ENCODE data around the gene ACTR3C. TPM values are rescaled to one million over a fixed set of nuclear protein-coding genes. Genes with fewer than 3 reads are reported as not detected.
"Not testable (repeated sequence)": the region's sequence is repeated elsewhere in the genome, so short reads cannot be mapped to it uniquely, and the experiment has no call there.

The ACTR3C gene
- total RNA-seq, 1 experiment from 2014 or later, result 3.6 TPM

DNA sequence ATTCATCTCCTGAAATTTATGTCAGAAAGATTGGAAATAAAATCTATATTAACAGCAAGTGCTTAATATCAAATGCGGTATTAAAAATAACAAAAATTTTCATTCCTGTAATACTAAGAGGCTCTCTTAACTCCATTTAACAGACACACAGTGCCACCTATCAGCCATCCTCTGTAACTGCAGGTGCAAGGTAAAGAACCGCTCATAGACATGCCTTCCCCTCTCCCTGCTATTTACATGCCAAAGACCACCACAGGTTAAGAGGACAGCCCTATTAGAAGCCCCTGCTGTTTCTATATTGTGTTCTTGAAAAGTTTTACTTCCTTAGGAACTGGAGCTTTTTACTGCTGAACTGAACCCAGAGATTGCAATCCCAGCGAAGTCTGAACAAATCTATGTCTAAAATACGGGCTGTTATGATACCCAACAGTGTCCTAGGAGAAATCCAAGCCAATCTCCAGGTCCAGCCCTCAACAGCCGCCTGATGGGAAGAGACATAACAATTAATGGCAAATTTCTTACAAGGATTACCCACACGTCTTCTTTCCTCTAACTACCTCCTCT is 47.1 kb downstream of the ACTR3C start:
- H3K27me3 Mint-ChIP-seq (ENCODE audit: insufficient read depth, unreplicated experiment); H3K9me3 Mint-ChIP-seq (ENCODE audit: unreplicated experiment); H3K4me1 Mint-ChIP-seq (ENCODE audit: insufficient read depth, unreplicated experiment); BruUV-seq (replicated peaks); POLR2A ChIA-PET; H3K36me3 Mint-ChIP-seq (ENCODE audit: insufficient read depth, unreplicated experiment); H3K4me3 Mint-ChIP-seq (ENCODE audit: unreplicated experiment); H3K27ac Mint-ChIP-seq (ENCODE audit: low read depth, unreplicated experiment): not testable (repeated sequence)
- intact Hi-C loops (cut with micrococcal nuclease), result loop anchor here (5.0 kb wide), 2 partner anchors 394 to 469 kb away; no protein-coding TSS in a partner anchor
- CTCF ChIA-PET, result interaction anchor here (0.6 kb wide), 1 partner anchor 190 kb away, joined by 5 read pairs; no protein-coding TSS in a partner anchor
- TF ChIP-seq, protein P1, sequence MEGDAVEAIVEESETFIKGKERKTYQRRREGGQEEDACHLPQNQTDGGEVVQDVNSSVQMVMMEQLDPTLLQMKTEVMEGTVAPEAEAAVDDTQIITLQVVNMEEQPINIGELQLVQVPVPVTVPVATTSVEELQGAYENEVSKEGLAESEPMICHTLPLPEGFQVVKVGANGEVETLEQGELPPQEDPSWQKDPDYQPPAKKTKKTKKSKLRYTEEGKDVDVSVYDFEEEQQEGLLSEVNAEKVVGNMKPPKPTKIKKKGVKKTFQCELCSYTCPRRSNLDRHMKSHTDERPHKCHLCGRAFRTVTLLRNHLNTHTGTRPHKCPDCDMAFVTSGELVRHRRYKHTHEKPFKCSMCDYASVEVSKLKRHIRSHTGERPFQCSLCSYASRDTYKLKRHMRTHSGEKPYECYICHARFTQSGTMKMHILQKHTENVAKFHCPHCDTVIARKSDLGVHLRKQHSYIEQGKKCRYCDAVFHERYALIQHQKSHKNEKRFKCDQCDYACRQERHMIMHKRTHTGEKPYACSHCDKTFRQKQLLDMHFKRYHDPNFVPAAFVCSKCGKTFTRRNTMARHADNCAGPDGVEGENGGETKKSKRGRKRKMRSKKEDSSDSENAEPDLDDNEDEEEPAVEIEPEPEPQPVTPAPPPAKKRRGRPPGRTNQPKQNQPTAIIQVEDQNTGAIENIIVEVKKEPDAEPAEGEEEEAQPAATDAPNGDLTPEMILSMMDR (IDR thresholded peaks at IDR 0.05; ENCODE audit: unreplicated experiment), result peak; percentile 79
- DNase-seq (ENCODE audit: unreplicated experiment), result peak; percentile 52

DNA sequence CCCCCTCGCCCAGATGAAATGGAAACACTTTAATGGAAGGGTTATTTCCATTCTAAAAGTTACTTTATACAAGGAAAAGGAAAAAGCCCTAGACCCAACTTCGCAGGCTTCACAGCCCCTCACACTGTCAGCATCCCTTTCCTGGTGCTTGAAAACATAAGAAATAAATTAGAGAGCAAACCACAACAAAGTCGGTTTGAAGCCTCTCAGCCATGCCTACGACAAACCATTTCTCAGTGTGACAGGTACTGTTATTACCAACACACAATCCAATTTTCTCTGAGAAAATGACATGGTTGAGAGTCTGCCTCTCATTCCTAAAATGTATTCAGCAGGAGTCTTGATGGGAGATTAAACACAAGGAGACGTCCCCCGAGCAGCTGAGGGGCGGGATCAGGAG is 51.4 kb downstream of the ACTR3C start:
- intact Hi-C loops (cut with micrococcal nuclease); POLR2A ChIA-PET; BruUV-seq (replicated peaks); H3K27ac Mint-ChIP-seq (ENCODE audit: low read depth, unreplicated experiment); H3K36me3 Mint-ChIP-seq (ENCODE audit: insufficient read depth, unreplicated experiment); H3K9me3 Mint-ChIP-seq (ENCODE audit: unreplicated experiment); CTCF ChIA-PET; H3K4me1 Mint-ChIP-seq (ENCODE audit: insufficient read depth, unreplicated experiment); H3K4me3 Mint-ChIP-seq (ENCODE audit: unreplicated experiment); DNase-seq (ENCODE audit: unreplicated experiment); H3K27me3 Mint-ChIP-seq (ENCODE audit: insufficient read depth, unreplicated experiment): not testable (repeated sequence)

DNA sequence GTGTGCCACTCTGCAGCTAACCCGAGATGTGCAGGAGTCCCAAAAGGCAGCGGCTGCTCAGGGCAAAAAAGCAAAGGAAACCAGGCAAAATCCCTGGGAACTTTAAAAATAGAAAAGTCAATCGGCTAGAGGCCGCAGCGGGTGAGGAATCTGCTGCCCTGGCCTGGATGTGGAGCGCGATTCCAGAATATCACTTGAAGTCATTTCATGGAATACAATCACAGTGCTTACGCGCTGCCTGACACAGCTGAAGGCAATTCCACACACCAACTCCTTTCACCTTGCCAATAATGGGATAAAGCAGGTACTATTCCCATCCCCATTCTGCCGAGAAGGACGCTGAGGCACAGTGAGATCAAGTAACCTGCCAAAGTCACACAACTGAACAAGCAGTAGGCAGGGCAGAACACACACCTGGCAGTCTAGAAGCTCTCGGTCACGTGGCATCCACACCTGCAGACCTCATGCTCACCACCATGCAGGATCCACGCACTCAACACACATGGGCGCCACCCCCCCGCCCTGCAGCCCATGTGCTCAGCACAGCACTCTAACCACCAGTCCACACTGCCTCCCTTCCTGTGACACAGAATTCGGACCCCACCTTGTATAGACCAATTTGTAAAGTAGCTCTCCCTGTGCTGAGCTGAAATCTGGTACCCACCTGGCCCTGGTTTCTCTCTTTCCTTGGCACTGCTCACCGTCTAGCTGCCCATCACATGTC is 53.1 kb downstream of the ACTR3C start:
- not testable (repeated sequence) for BruUV-seq (replicated peaks); H3K36me3 Mint-ChIP-seq (ENCODE audit: insufficient read depth, unreplicated experiment); H3K4me1 Mint-ChIP-seq (ENCODE audit: insufficient read depth, unreplicated experiment)

DNA sequence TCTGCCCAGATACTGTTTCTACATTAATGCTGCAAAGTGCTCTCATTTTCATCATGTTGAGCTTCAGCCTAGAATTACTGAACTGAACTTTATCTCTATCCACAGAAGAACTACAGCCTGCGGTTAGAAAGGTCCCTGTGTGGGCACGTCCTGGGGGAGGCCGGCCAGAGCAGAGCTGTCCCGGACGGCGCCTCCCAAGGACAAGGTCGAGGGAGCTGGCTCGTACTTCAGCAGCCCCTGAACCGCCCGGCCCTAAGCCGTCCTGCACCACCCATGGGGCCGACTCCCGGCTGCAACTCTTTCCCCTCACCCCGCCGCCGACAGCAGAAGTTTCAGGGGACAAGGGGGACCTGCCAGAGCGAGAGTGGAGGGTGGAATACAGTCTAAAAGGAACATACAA is 54.5 kb downstream of the ACTR3C start:
- H3K27me3 Mint-ChIP-seq (ENCODE audit: insufficient read depth, unreplicated experiment); CTCF ChIA-PET; H3K27ac Mint-ChIP-seq (ENCODE audit: low read depth, unreplicated experiment); H3K9me3 Mint-ChIP-seq (ENCODE audit: unreplicated experiment); H3K36me3 Mint-ChIP-seq (ENCODE audit: insufficient read depth, unreplicated experiment); intact Hi-C loops (cut with micrococcal nuclease); H3K4me1 Mint-ChIP-seq (ENCODE audit: insufficient read depth, unreplicated experiment); H3K4me3 Mint-ChIP-seq (ENCODE audit: unreplicated experiment); DNase-seq (ENCODE audit: unreplicated experiment); BruUV-seq (replicated peaks); POLR2A ChIA-PET: not testable (repeated sequence)

More for the DNA sequence above, 53.1 kb downstream of the ACTR3C start:
- DNase-seq (ENCODE audit: unreplicated experiment); H3K9me3 Mint-ChIP-seq (ENCODE audit: unreplicated experiment); H3K4me3 Mint-ChIP-seq (ENCODE audit: unreplicated experiment); H3K27me3 Mint-ChIP-seq (ENCODE audit: insufficient read depth, unreplicated experiment); POLR2A ChIA-PET; CTCF ChIA-PET; intact Hi-C loops (cut with micrococcal nuclease); H3K27ac Mint-ChIP-seq (ENCODE audit: low read depth, unreplicated experiment): not testable (repeated sequence)

DNA sequence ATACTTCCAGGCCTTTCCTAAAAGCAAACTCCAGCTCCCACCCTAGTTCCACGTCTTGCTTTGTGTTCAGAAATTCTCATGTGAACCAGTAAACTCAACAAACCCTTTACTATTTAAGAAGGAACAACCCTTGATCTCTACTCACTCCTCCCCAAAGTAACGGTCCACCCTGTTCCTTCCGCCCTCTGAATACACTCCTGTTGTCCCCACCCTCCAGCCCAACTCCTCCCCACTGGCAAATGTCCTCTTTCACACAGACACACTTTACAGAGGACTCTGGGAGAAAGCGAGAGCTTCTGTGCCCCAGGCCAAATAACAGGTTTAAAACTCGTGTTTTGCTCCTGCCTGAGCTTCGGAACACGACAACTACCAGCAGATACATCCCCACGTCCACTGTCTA is 55.1 kb downstream of the ACTR3C start:
- BruUV-seq (replicated peaks); H3K9me3 Mint-ChIP-seq (ENCODE audit: unreplicated experiment); H3K36me3 Mint-ChIP-seq (ENCODE audit: insufficient read depth, unreplicated experiment); CTCF ChIA-PET; H3K27ac Mint-ChIP-seq (ENCODE audit: low read depth, unreplicated experiment); DNase-seq (ENCODE audit: unreplicated experiment); intact Hi-C loops (cut with micrococcal nuclease); H3K4me1 Mint-ChIP-seq (ENCODE audit: insufficient read depth, unreplicated experiment); H3K27me3 Mint-ChIP-seq (ENCODE audit: insufficient read depth, unreplicated experiment); POLR2A ChIA-PET; H3K4me3 Mint-ChIP-seq (ENCODE audit: unreplicated experiment): not testable (repeated sequence)

DNA sequence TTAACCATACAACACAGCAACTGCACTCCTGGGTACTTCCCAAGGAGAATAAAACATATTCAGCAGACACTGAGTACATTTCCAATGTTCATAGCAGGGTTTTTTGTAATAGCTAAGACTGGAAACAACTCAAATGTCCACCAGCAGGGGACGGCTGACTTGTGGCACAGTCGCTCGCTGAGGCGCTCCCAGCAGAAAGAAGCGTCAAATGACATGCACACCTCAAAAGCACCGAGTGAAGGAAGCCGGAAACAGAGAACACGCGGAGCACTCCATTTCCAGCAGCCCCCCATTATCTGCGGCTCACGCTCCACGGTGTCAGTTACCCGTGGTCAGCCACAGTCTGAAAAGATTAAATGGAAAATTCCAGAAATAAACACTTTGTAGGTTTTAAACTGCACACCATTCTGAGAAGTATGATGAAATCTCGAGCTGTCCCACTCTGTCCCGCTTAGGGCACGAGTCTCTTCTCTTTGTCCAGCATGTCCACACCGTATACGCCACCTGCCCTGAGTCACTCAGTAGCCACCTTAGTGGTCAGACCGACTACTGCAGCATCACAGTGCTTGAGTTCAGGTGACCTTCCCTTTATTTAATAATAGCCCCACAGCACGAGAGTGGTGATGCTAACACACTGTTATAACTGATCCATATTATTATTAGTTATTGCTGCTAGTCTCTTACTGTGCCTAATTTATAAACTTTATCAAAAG is 56.2 kb downstream of the ACTR3C start:
- H3K9me3 Mint-ChIP-seq (ENCODE audit: unreplicated experiment); H3K4me1 Mint-ChIP-seq (ENCODE audit: insufficient read depth, unreplicated experiment); H3K36me3 Mint-ChIP-seq (ENCODE audit: insufficient read depth, unreplicated experiment); H3K27ac Mint-ChIP-seq (ENCODE audit: low read depth, unreplicated experiment); intact Hi-C loops (cut with micrococcal nuclease); BruUV-seq (replicated peaks); POLR2A ChIA-PET; H3K4me3 Mint-ChIP-seq (ENCODE audit: unreplicated experiment); DNase-seq (ENCODE audit: unreplicated experiment); CTCF ChIA-PET; H3K27me3 Mint-ChIP-seq (ENCODE audit: insufficient read depth, unreplicated experiment): not testable (repeated sequence)

DNA sequence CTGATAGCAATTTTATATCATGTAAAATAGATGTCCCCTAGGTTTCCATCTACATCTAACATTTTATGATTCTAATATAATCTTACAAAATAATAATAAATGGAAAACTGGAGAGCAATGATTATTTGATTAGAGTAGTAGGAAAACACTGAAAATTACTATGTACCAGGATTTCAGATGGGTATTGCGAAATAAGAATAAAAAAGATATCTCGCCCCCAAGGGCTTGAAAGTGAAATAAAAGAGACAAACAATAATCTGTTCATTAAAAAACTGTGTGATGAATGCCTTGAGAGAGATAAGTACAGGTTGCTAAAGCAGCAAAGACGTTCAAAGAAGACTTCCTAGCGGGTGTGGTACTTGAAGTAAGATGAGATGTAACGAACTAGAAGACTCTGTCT is 60.7 kb downstream of the ACTR3C start:
- BruUV-seq (replicated peaks); intact Hi-C loops (cut with micrococcal nuclease); H3K27ac Mint-ChIP-seq (ENCODE audit: low read depth, unreplicated experiment); H3K4me3 Mint-ChIP-seq (ENCODE audit: unreplicated experiment); H3K9me3 Mint-ChIP-seq (ENCODE audit: unreplicated experiment); POLR2A ChIA-PET; H3K36me3 Mint-ChIP-seq (ENCODE audit: insufficient read depth, unreplicated experiment); H3K4me1 Mint-ChIP-seq (ENCODE audit: insufficient read depth, unreplicated experiment); CTCF ChIA-PET; H3K27me3 Mint-ChIP-seq (ENCODE audit: insufficient read depth, unreplicated experiment); DNase-seq (ENCODE audit: unreplicated experiment): not testable (repeated sequence)

DNA sequence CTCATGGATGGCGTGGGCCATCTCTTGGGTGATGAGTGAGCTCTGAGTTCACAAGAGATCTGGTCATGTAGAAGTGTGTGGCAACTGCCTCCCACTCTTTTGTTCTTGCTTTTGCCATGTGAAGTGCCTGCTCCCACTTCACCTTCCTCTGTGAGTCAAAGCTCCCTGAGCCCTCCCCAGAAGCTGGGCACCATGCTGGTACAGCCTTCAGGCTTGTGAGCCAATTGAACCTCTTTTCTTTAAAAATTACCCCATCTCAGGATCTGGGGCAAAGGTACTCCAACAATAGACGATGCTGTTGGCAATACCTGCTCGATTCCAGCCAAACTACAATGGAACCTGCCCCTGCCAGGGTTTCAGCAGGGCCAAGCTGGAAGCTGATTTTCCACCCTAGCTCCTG is 75.6 kb downstream of the ACTR3C start:
- H3K27me3 Mint-ChIP-seq (ENCODE audit: insufficient read depth, unreplicated experiment); H3K4me3 Mint-ChIP-seq (ENCODE audit: unreplicated experiment); H3K27ac Mint-ChIP-seq (ENCODE audit: low read depth, unreplicated experiment); H3K9me3 Mint-ChIP-seq (ENCODE audit: unreplicated experiment); intact Hi-C loops (cut with micrococcal nuclease); H3K4me1 Mint-ChIP-seq (ENCODE audit: insufficient read depth, unreplicated experiment); CTCF ChIA-PET; POLR2A ChIA-PET; DNase-seq (ENCODE audit: unreplicated experiment); BruUV-seq (replicated peaks); H3K36me3 Mint-ChIP-seq (ENCODE audit: insufficient read depth, unreplicated experiment): not testable (repeated sequence)

Measured in MCF 10A (cell line).